Colonic mucosa (tissue), 4 donors: Measurements from ENCODE around the gene FHL1. TPM values are rescaled to one million over a fixed set of nuclear protein-coding genes. Genes with fewer than 3 reads are reported as not detected.

Source experiments
- DNase-seq: peaks from one replicate; pipeline ENCODE4 v3.0.0-alpha.2; 2020
- H3K27ac ChIP-seq: fragments of 200-600 bp; one replicate; pipeline ENCODE4 v1.8.0; 2021
- H3K27me3 ChIP-seq: fragments of 200-600 bp; one replicate; pipeline ENCODE4 v1.8.0; 2021
- H3K36me3 ChIP-seq: fragments of 200-600 bp; one replicate; pipeline ENCODE4 v1.8.0; 2021
- H3K4me1 ChIP-seq: fragments of 200-600 bp; one replicate; pipeline ENCODE4 v1.8.0; 2021; ENCODE audit warnings: mild to moderate bottlenecking
- H3K4me3 ChIP-seq: fragments of 200-600 bp; one replicate; pipeline ENCODE4 v1.8.0; 2021
- H3K9ac ChIP-seq, 2 donors: one replicate each; pipeline ENCODE4 v1.7.0; 2013; ENCODE audit warnings: control low read depth in 2 of 2, low read depth in 2 of 2, low read length in 2 of 2
- H3K9me3 ChIP-seq: fragments of 200-600 bp; one replicate; pipeline ENCODE4 v1.8.0; 2021
- intact Hi-C: fragments of 100-400 bp; cut with DNase I; formaldehyde crosslinking; loops from one replicate; pipeline ENCODE4 v1.14.1; 2022
- total RNA-seq, 2 donors: library from RNA; stranded (reverse); fragmentation: NEBNext Ultra II Directional in 1 of 2; extraction: Animal tissue kit (Norgen Biotek cat#: 25700) in 1 of 2; gene quantifications; one replicate each; pipeline ENCODE4 v1.2.1, GENCODE V29; 2021
- TF ChIP-seq, protein P1 (sequence below): fragments of 200-600 bp; IDR thresholded peaks from one replicate; pipeline ENCODE4 v1.8.0; 2022; ENCODE audit warnings: antibody characterized with exemption, mild to moderate bottlenecking
- donor health status: healthy.
- donor health status: DM: no; HTN: no; CAD: no.
- donor health status: DM: no; HTN: no; CAD: no.

The FHL1 gene
- total RNA-seq, 2 donors from 2014 or later: 20.0 to 176 TPM

DNA sequence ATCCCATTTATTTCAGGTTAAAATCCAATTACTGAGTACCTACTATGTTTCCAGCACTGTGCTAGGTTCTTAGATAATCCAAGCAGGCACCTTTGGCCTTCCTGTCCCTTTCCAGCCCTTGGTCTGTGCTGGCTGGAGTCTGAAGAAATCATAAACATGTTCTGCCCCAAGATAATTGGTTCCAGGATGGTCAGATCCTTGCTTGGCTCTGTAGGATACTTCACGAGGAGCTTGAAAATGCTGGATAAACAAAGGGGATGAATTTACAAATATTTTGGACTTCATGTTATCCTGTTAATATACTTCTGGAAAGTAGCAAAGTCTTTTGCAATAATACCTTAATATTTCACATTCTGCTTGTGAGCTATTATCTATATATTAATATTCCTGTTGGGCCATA, 35.0 kb upstream of the FHL1 start:
- Histone ChIP-seq H3K9ac (no peak overlapping the region), H3K36me3 (no peaks in the 10 kb centered on the region), H3K27ac (no peak overlapping the region), H3K9me3 (no peaks in the 10 kb centered on the region), H3K4me1 (no peaks in the 10 kb centered on the region), H3K27me3 (no peaks in the 10 kb centered on the region), H3K4me3 (no peak overlapping the region)
- TF ChIP-seq, protein P1, sequence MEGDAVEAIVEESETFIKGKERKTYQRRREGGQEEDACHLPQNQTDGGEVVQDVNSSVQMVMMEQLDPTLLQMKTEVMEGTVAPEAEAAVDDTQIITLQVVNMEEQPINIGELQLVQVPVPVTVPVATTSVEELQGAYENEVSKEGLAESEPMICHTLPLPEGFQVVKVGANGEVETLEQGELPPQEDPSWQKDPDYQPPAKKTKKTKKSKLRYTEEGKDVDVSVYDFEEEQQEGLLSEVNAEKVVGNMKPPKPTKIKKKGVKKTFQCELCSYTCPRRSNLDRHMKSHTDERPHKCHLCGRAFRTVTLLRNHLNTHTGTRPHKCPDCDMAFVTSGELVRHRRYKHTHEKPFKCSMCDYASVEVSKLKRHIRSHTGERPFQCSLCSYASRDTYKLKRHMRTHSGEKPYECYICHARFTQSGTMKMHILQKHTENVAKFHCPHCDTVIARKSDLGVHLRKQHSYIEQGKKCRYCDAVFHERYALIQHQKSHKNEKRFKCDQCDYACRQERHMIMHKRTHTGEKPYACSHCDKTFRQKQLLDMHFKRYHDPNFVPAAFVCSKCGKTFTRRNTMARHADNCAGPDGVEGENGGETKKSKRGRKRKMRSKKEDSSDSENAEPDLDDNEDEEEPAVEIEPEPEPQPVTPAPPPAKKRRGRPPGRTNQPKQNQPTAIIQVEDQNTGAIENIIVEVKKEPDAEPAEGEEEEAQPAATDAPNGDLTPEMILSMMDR: no peak
- no peak for DNase-seq
- intact Hi-C loops: no loop called here

DNA sequence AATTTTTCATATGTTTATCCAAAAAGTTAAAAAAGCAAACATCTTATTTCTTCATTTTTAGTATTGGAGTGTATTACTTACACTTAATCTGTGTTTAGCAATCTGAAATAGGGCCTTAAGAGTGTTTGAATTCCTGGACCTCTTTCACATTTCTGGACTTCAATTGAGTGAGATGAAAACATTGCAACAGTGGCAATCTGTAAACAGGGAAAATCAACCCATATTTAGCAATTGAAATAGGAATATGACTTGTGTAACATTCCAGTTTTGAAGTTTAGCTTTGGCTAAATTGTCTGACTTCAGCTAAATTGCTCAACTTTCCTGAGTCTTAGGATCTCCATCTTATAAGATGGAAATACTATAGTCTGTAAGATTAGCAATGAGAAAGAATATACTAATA, 34.6 kb upstream of the FHL1 start:
- no peaks in the 10 kb centered on the region for H3K36me3 ChIP-seq
- TF ChIP-seq, protein P1: no peak
- no peak overlapping the region for H3K4me3 ChIP-seq
- intact Hi-C loops: no loop called here
- H3K9ac ChIP-seq: no peak overlapping the region
- no peak overlapping the region for H3K27ac ChIP-seq
- no peaks in the 10 kb centered on the region for H3K27me3 ChIP-seq
- no peaks in the 10 kb centered on the region for H3K9me3 ChIP-seq
- DNase-seq: no peak
- no peaks in the 10 kb centered on the region for H3K4me1 ChIP-seq

- TF ChIP-seq, protein P1: no peak
These were observed 32.0 kb upstream of the FHL1 start for GRCh38 chrX:136115126-136115903.

GRCh38 chrX:136115904-136116297, 31.4 kb upstream of the FHL1 start:
- no peak for DNase-seq
- no peaks in the 10 kb centered on the region for H3K36me3 ChIP-seq
- H3K4me3 ChIP-seq: no peak overlapping the region
- no peak overlapping the region for H3K9ac ChIP-seq
- H3K9me3 ChIP-seq: no peaks in the 10 kb centered on the region
- TF ChIP-seq, protein P1: no peak
- H3K4me1 ChIP-seq: no peaks in the 10 kb centered on the region
- no peaks in the 10 kb centered on the region for H3K27me3 ChIP-seq
- no peak overlapping the region for H3K27ac ChIP-seq
- intact Hi-C loops: no loop called here

More at GRCh38 chrX:136115126-136115903, 32.0 kb upstream of the FHL1 start:
- Histone ChIP-seq H3K36me3 (no peaks in the 10 kb centered on the region), H3K4me1 (no peaks in the 10 kb centered on the region), H3K27me3 (no peaks in the 10 kb centered on the region), H3K9me3 (no peaks in the 10 kb centered on the region), H3K4me3 (no peak overlapping the region), H3K27ac (no peak overlapping the region), H3K9ac (no peak overlapping the region)
- DNase-seq: no peak
- intact Hi-C loops: no loop called here

- H3K4me3 ChIP-seq: no peak overlapping the region
- no peaks in the 10 kb centered on the region for H3K36me3 ChIP-seq
- intact Hi-C loops: no loop called here
- no peak overlapping the region for H3K9ac ChIP-seq
- TF ChIP-seq, protein P1: no peak
- H3K27ac ChIP-seq: no peak overlapping the region
- no peaks in the 10 kb centered on the region for H3K4me1 ChIP-seq
- H3K9me3 ChIP-seq: no peaks in the 10 kb centered on the region
- DNase-seq: no peak
- no peaks in the 10 kb centered on the region for H3K27me3 ChIP-seq
These were observed 25.5 kb upstream of the FHL1 start for GRCh38 chrX:136121788-136122187.
